ENCODE results near the gene USP21. TPM values are rescaled to one million over a fixed set of nuclear protein-coding genes. Genes with fewer than 3 reads are reported as not detected.
A peak's percentile ranks its signal among the peaks of the same experiment; 100 is the strongest.

The USP21 gene
- total and polyA plus RNA-seq, 2 of the 13 experiments (the other 11 are each of a cell fraction or from before 2014, with no cell fraction given) = 10.1 to 33.1 TPM

DNA sequence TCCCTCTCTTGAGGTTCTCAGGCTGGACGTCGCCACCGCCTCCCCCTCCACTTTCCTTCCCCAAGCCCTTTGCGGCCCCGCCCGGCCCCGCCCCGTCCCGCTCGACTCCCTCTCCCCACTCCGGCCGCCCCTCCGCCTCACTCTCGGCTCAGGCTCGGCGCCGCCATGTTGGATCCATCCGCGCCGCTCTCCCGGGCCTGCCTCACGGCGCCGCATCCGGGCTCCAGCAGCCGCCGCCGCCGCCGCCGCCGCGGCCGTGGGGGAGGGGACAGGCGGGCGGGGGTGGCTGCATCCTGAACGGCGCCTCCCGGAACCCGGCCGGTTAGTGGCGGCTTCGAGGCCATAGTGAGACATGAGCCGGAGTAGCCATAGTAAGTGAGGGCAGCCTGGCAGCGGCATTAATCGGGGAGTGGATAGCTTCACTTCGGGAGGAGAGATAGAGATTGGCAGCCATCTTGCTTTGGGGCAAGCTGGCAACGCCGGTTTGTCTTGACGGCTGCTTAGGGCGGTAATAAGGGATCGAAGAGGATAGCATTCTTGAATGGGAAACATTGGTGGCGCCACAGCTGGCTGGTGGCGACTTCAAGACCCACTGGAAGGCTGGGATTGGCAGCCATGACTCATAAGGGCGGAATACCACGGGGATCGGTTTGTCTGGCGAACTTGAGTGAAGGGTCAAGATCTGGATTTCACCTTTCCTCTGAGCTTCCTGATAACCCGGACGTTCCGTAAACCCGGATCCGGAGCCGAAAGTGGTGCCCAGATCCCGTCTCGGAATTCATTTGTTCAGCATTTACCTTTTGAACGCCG lies 26.7 kb upstream of the USP21 start, which contains the start of gene DEDD (continued):
- TF ChIP-seq TFDP1 (CRISPR knock-in tag; IDR thresholded peaks at IDR 0.05; ENCODE audit: borderline replicate concordance) = peak; percentile 12; the same call in 1 of the 2 replicates
- TF ChIP-seq CREM (IDR thresholded peaks at IDR 0.05) = peak; percentile 79
- no peak for TF ChIP-seq CREM (CRISPR knock-in tag; IDR thresholded peaks at IDR 0.05)
- TF ChIP-seq NFYB (CRISPR knock-in tag; IDR thresholded peaks at IDR 0.05) = no peak
- TF ChIP-seq HNRNPH1 (optimal IDR thresholded peaks at IDR 0.05; ENCODE audit: low read depth, low read length) = no peak
- TF ChIP-seq, protein P1, sequence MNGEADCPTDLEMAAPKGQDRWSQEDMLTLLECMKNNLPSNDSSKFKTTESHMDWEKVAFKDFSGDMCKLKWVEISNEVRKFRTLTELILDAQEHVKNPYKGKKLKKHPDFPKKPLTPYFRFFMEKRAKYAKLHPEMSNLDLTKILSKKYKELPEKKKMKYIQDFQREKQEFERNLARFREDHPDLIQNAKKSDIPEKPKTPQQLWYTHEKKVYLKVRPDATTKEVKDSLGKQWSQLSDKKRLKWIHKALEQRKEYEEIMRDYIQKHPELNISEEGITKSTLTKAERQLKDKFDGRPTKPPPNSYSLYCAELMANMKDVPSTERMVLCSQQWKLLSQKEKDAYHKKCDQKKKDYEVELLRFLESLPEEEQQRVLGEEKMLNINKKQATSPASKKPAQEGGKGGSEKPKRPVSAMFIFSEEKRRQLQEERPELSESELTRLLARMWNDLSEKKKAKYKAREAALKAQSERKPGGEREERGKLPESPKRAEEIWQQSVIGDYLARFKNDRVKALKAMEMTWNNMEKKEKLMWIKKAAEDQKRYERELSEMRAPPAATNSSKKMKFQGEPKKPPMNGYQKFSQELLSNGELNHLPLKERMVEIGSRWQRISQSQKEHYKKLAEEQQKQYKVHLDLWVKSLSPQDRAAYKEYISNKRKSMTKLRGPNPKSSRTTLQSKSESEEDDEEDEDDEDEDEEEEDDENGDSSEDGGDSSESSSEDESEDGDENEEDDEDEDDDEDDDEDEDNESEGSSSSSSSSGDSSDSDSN (CRISPR knock-in tag; IDR thresholded peaks at IDR 0.05) = peak; percentile 51; the same call in 1 of the 2 replicates
- no peak for TF ChIP-seq CHCHD3 (CRISPR knock-in tag; IDR thresholded peaks at IDR 0.05)
- no peak for TF ChIP-seq REXO4 (CRISPR knock-in tag; IDR thresholded peaks at IDR 0.05; ENCODE audit: borderline replicate concordance)
- TF ChIP-seq SMAD1 (CRISPR knock-in tag; IDR thresholded peaks at IDR 0.05; ENCODE audit: borderline replicate concordance, low read depth) = 0 out of 2 replicates have a peak, but pooled peaks have one; percentile 22
- no peak for TF ChIP-seq PAWR (CRISPR knock-in tag; IDR thresholded peaks at IDR 0.05; ENCODE audit: borderline replicate concordance)
- TF ChIP-seq ZNF292 (CRISPR knock-in tag; IDR thresholded peaks at IDR 0.05; ENCODE audit: borderline replicate concordance, low read depth) = no peak
- 0 out of 2 replicates have a peak, but pooled peaks have one; percentile 34 for TF ChIP-seq ATF6 (CRISPR knock-in tag; conservative IDR thresholded peaks at IDR 0.05)
- TF ChIP-seq ZNF782 (CRISPR knock-in tag; IDR thresholded peaks at IDR 0.05; ENCODE audit: borderline replicate concordance) = no peak
- no peak for TF ChIP-seq ZNF33A (CRISPR knock-in tag; IDR thresholded peaks at IDR 0.05; ENCODE audit: borderline replicate concordance)
- no peak for TF ChIP-seq ARHGAP35 (CRISPR knock-in tag; IDR thresholded peaks at IDR 0.05; ENCODE audit: borderline replicate concordance)
- no peak; the same call in 1 of the 2 replicates for TF ChIP-seq ZNF33B (CRISPR knock-in tag; IDR thresholded peaks at IDR 0.05)
